Naive thymus-derived CD4-positive, alpha-beta T cell (primary cell): Measurements from ENCODE around the gene IFT122. TPM values are rescaled to one million over a fixed set of nuclear protein-coding genes. Genes with fewer than 3 reads are reported as not detected.
A peak's percentile ranks its signal among the peaks of the same experiment; 100 is the strongest.
"Not testable (repeated sequence)": the region's sequence is repeated elsewhere in the genome, so short reads cannot be mapped to it uniquely, and the experiment has no call there.

ENCODE experiments used
- ATAC-seq: fragments of 150-1000 bp; cut with Tn5 transposase; 2 replicates; pipeline ENCODE4 v1.10.0; 2021; ENCODE audit warnings: mild to moderate bottlenecking, moderate library complexity
- CTCF ChIA-PET: fragments of 350-600 bp; sonication (Branson Sonifier 250); formaldehyde crosslinking; loops from one replicate; lab custom pipeline; 2021; ENCODE audit warnings: antibody characterized with exemption; lab: Charles Lee
- POLR2A ChIA-PET: fragments of 350-600 bp; sonication (Branson Sonifier 250); formaldehyde crosslinking; loops from one replicate; lab custom pipeline; 2021; ENCODE audit warnings: antibody characterized with exemption, inconsistent platforms; lab: Charles Lee
- DNase-seq, 9 donors: peaks; one replicate each; pipeline versions ENCODE4 v3.0.0 to v3.0.0-alpha.2; 2020 to 2022; ENCODE audit warnings: mixed read lengths in 1 of 9
- H3K27ac ChIP-seq: one replicate; pipeline ENCODE4 v1.7.0; 2013; ENCODE audit warnings: mild to moderate bottlenecking, low read depth, low read length, moderate library complexity
- H3K27me3 ChIP-seq, 2 donors: one replicate each; pipeline ENCODE4 v1.7.0; 2013; ENCODE audit warnings: low read length in 2 of 2, mild to moderate bottlenecking in 2 of 2, moderate library complexity in 2 of 2; ENCODE audit not compliant: control insufficient read depth in 2 of 2, insufficient read depth in 2 of 2
- H3K36me3 ChIP-seq, 3 experiments: 1 replicate in 2 of 3; 2 replicates in 1 of 3; pipeline ENCODE4 v1.7.0; 2013; ENCODE audit warnings: low read length in 3 of 3, mild to moderate bottlenecking in 3 of 3, moderate library complexity in 1 of 3; ENCODE audit not compliant: insufficient read depth in 3 of 3, control insufficient read depth in 2 of 3
- H3K4me1 ChIP-seq, 2 donors: one replicate each; pipeline ENCODE4 v1.7.0; 2013; ENCODE audit warnings: low read length in 2 of 2, mild to moderate bottlenecking in 2 of 2, moderate library complexity in 1 of 2; ENCODE audit not compliant: control insufficient read depth in 2 of 2, insufficient read depth in 2 of 2
- H3K4me3 ChIP-seq: 2 replicates; pipeline ENCODE4 v1.7.0; 2013; ENCODE audit warnings: mild to moderate bottlenecking, low read length
- H3K9me3 ChIP-seq, 3 experiments: 1 replicate in 2 of 3; 2 replicates in 1 of 3; pipeline ENCODE4 v1.7.0; 2013; ENCODE audit warnings: low read length in 3 of 3; ENCODE audit not compliant: control insufficient read depth in 2 of 3
- H3K27ac Mint-ChIP-seq, 9 donors: one replicate each; pipeline ENCODE4 v1.8.0; 2020 to 2022; ENCODE audit warnings: mixed read lengths in 9 of 9, mild to moderate bottlenecking in 8 of 9, moderate library complexity in 5 of 9, inconsistent platforms in 2 of 9
- H3K27me3 Mint-ChIP-seq, 5 donors: one replicate each; pipeline ENCODE4 v1.8.0; 2021 to 2022; ENCODE audit warnings: mixed read lengths in 5 of 5, mild to moderate bottlenecking in 1 of 5
- H3K36me3 Mint-ChIP-seq, 5 donors: one replicate each; pipeline ENCODE4 v1.8.0; 2020 to 2022; ENCODE audit warnings: mixed read lengths in 5 of 5, mild to moderate bottlenecking in 3 of 5, inconsistent platforms in 1 of 5
- H3K4me1 Mint-ChIP-seq, 7 donors: one replicate each; pipeline ENCODE4 v1.8.0; 2020 to 2022; ENCODE audit warnings: mixed read lengths in 7 of 7, mild to moderate bottlenecking in 3 of 7, inconsistent platforms in 1 of 7
- H3K4me3 Mint-ChIP-seq, 10 donors: one replicate each; pipeline ENCODE4 v1.8.0; 2020 to 2022; ENCODE audit warnings: mild to moderate bottlenecking in 10 of 10, mixed read lengths in 10 of 10, moderate library complexity in 6 of 10, inconsistent platforms in 2 of 10
- H3K9me3 Mint-ChIP-seq, 11 donors: one replicate each; pipeline ENCODE4 v1.8.0; 2020 to 2022; ENCODE audit warnings: mixed read lengths in 11 of 11, mild to moderate bottlenecking in 4 of 11, inconsistent platforms in 1 of 11, moderate library complexity in 1 of 11
- intact Hi-C, 2 donors: fragments of 100-400 bp; cut with micrococcal nuclease; formaldehyde crosslinking; loops; one replicate each; pipeline ENCODE4 v1.15.1; 2023
- polyA plus RNA-seq, 2 donors: library from polyadenylated mRNA; unstranded; fragments of 300-500 nt; fragmentation: Illumina TruSeq; gene quantifications; one replicate each; pipeline ENCODE4 v1.2.3, GENCODE V29; 2021
- total RNA-seq, 6 experiments: library from RNA in 5 of 6; stranded (reverse) in 5 of 6; gene quantifications; 1 replicate in 5 of 6; 2 replicates in 1 of 6; pipeline ENCODE4 v1.2.3 and lab custom pipeline; 2021 to 2026

IFT122 gene
- total and polyA plus RNA-seq, 7 experiments from 2014 or later = 3.3 to 25.2 (median 17.7) TPM

GRCh38 chr3:129513705-129514104 lies 73.7 kb downstream of the IFT122 start:
- H3K27ac Mint-ChIP-seq = no peak overlapping the region
- peaks cover 0 to 9% of the 10 kb centered on the region in 2 donors for H3K4me1 ChIP-seq
- no peaks in the 10 kb centered on the region for H3K27me3 Mint-ChIP-seq
- no peak overlapping the region for H3K27ac ChIP-seq
- H3K36me3 ChIP-seq = peaks cover 0 to 5% (median 0%) of the 10 kb centered on the region in 3 experiments
- H3K4me3 Mint-ChIP-seq = no peak overlapping the region
- intact Hi-C loops = no loop called here
- ChIA-PET POLR2A (no interaction called here), CTCF (no interaction called here)
- no peaks in the 10 kb centered on the region for H3K27me3 ChIP-seq
- peaks cover 0 to 8% (median 0%) of the 10 kb centered on the region in 7 donors for H3K4me1 Mint-ChIP-seq
- DNase-seq (no peak), ATAC-seq (no peak)
- H3K4me3 ChIP-seq = no peak overlapping the region
- no peaks in the 10 kb centered on the region for H3K9me3 ChIP-seq
- peaks cover 0 to 36% (median 7%) of the 10 kb centered on the region in 5 donors for H3K36me3 Mint-ChIP-seq
- H3K9me3 Mint-ChIP-seq = peaks cover 0 to 2% (median 0%) of the 10 kb centered on the region in 11 donors

- intact Hi-C loops = no loop called here
- Histone ChIP-seq H3K27ac (no peak overlapping the region), H3K4me3 (no peak overlapping the region), H3K4me1 (peaks cover 0 to 9% of the 10 kb centered on the region in 2 donors), H3K9me3 (no peaks in the 10 kb centered on the region), H3K36me3 (peaks cover 0 to 5% (median 0%) of the 10 kb centered on the region in 3 experiments), H3K27me3 (no peaks in the 10 kb centered on the region)
- ChIA-PET POLR2A (no interaction called here), CTCF (no interaction called here)
- no peak for DNase-seq
- Mint-ChIP-seq H3K9me3 (peaks cover 0 to 2% (median 0%) of the 10 kb centered on the region in 11 donors), H3K27me3 (no peaks in the 10 kb centered on the region), H3K4me3 (no peak overlapping the region), H3K27ac (no peak overlapping the region), H3K4me1 (peaks cover 0 to 8% (median 0%) of the 10 kb centered on the region in 7 donors), H3K36me3 (peaks cover 0 to 35% (median 7%) of the 10 kb centered on the region in 5 donors)
- ATAC-seq = no peak
These were observed 74.1 kb downstream of the IFT122 start for GRCh38 chr3:129514110-129514509.

GRCh38 chr3:129514563-129514962 lies 74.5 kb downstream of the IFT122 start:
- CTCF ChIA-PET = no interaction called here
- Histone ChIP-seq H3K9me3 (no peaks in the 10 kb centered on the region), H3K4me3 (no peak overlapping the region), H3K27ac (no peak overlapping the region), H3K4me1 (peaks cover 0 to 9% of the 10 kb centered on the region in 2 donors), H3K36me3 (peaks cover 0 to 5% (median 0%) of the 10 kb centered on the region in 3 experiments), H3K27me3 (no peaks in the 10 kb centered on the region)
- Mint-ChIP-seq H3K36me3 (peaks cover 0 to 31% (median 7%) of the 10 kb centered on the region in 5 donors), H3K27me3 (no peaks in the 10 kb centered on the region), H3K4me3 (no peak overlapping the region), H3K9me3 (peaks cover 0 to 2% (median 0%) of the 10 kb centered on the region in 11 donors), H3K27ac (no peak overlapping the region), H3K4me1 (peaks cover 0 to 8% (median 0%) of the 10 kb centered on the region in 7 donors)
- no peak for DNase-seq
- POLR2A ChIA-PET = no interaction called here
- intact Hi-C loops = no loop called here
- ATAC-seq = no peak

- H3K4me1 Mint-ChIP-seq, H3K4me1 ChIP-seq, H3K4me3 Mint-ChIP-seq, H3K27ac ChIP-seq, ATAC-seq, DNase-seq, intact Hi-C loops, H3K27me3 ChIP-seq, POLR2A ChIA-PET, H3K27me3 Mint-ChIP-seq, H3K9me3 ChIP-seq, H3K4me3 ChIP-seq, H3K36me3 ChIP-seq, H3K9me3 Mint-ChIP-seq, CTCF ChIA-PET: not testable (repeated sequence)
- Mint-ChIP-seq H3K36me3 (peaks cover 0 to 31% (median 7%) of the 10 kb centered on the region in 5 donors), H3K27ac (peak overlapping the region in 1 of 9 donors; percentile 86)
These were observed 75.2 kb downstream of the IFT122 start for GRCh38 chr3:129515108-129515820.

- H3K9me3 Mint-ChIP-seq, H3K4me3 Mint-ChIP-seq, POLR2A ChIA-PET, H3K27me3 ChIP-seq, ATAC-seq, H3K27me3 Mint-ChIP-seq, DNase-seq, H3K4me1 Mint-ChIP-seq, CTCF ChIA-PET, H3K36me3 ChIP-seq, H3K27ac ChIP-seq, intact Hi-C loops, H3K4me1 ChIP-seq, H3K4me3 ChIP-seq, H3K9me3 ChIP-seq: not testable (repeated sequence)
- H3K27ac Mint-ChIP-seq = peak overlapping the region in 1 of 9 donors; percentile 79
- peaks cover 0 to 29% (median 7%) of the 10 kb centered on the region in 5 donors for H3K36me3 Mint-ChIP-seq
These were observed 75.9 kb downstream of the IFT122 start for GRCh38 chr3:129515821-129516432.

- POLR2A ChIA-PET = no interaction called here
- ATAC-seq (no peak), DNase-seq (no peak)
- peaks cover 0 to under 1% (median 0%) of the 10 kb centered on the region in 7 donors for H3K4me1 Mint-ChIP-seq
- Histone ChIP-seq H3K4me1 (no peaks in the 10 kb centered on the region), H3K9me3 (no peaks in the 10 kb centered on the region), H3K4me3 (no peak overlapping the region), H3K36me3 (peaks cover 0 to 5% (median 0%) of the 10 kb centered on the region in 3 experiments), H3K27me3 (no peaks in the 10 kb centered on the region), H3K27ac (no peak overlapping the region)
- H3K27ac Mint-ChIP-seq = peak overlapping the region in 1 of 9 donors; percentile 65
- no peak overlapping the region for H3K4me3 Mint-ChIP-seq
- H3K27me3 Mint-ChIP-seq = no peaks in the 10 kb centered on the region
- CTCF ChIA-PET = no interaction called here
- peaks cover 0 to 2% (median 0%) of the 10 kb centered on the region in 11 donors for H3K9me3 Mint-ChIP-seq
- H3K36me3 Mint-ChIP-seq = peaks cover 0 to 24% (median 3%) of the 10 kb centered on the region in 5 donors
- intact Hi-C loops = no loop called here
These were observed 77.5 kb downstream of the IFT122 start for GRCh38 chr3:129517516-129517915.
